Fibroblast of lung (primary cell): ENCODE measurements around the gene ARHGDIA.

ENCODE experiments used
- EZH2 ChIP-seq: IDR thresholded peaks from 2 replicates; pipeline ENCODE4 v1.5.1; 2012; ENCODE audit warnings: low read length, control low read depth, mild to moderate bottlenecking; ENCODE audit errors: missing control alignments
- TF ChIP-seq, protein P1 (sequence below), 2 donors: IDR thresholded peaks in 1 of 2; conservative IDR thresholded peaks in 1 of 2; 1 replicate in 1 of 2; 2 replicates in 1 of 2; pipeline ENCODE4 v1.5.1; 2011 to 2012; ENCODE audit warnings: low read length in 2 of 2, control low read depth in 1 of 2, inconsistent platforms in 1 of 2, low read depth in 1 of 2, mild to moderate bottlenecking in 1 of 2

DNA sequence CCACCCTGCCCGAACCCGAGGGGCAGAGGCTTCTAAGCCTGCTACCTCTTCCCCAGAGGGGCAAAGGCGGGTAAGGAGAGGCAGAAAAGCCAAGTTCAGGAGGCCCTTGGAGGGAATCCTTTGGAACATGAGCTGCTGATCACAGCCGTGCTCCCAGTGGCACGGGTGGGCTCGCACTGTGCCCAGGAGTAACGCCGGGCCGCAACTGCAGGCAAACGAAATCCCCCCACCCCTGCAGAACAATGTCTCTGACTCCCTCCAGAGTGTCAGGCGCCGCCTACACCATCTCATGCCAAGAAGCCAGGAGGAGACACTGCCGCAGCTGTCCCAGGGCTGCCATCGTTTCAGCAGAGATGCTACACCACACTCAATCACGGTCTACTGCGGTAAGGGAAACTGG lies 19.7 kb downstream of the ARHGDIA start:
- TF ChIP-seq, protein P1, sequence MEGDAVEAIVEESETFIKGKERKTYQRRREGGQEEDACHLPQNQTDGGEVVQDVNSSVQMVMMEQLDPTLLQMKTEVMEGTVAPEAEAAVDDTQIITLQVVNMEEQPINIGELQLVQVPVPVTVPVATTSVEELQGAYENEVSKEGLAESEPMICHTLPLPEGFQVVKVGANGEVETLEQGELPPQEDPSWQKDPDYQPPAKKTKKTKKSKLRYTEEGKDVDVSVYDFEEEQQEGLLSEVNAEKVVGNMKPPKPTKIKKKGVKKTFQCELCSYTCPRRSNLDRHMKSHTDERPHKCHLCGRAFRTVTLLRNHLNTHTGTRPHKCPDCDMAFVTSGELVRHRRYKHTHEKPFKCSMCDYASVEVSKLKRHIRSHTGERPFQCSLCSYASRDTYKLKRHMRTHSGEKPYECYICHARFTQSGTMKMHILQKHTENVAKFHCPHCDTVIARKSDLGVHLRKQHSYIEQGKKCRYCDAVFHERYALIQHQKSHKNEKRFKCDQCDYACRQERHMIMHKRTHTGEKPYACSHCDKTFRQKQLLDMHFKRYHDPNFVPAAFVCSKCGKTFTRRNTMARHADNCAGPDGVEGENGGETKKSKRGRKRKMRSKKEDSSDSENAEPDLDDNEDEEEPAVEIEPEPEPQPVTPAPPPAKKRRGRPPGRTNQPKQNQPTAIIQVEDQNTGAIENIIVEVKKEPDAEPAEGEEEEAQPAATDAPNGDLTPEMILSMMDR (conservative IDR thresholded peaks at IDR 0.05 in 1 of 2, IDR thresholded peaks at IDR 0.05 in 1 of 2; ENCODE audit: low read depth in 1 of 2, low read length in 2 of 2), result no peak
- no peak for TF ChIP-seq EZH2
